HG02642 (cell line): ENCODE measurements around the gene PNMA1.

Experiments used
- ATAC-seq: cut with Tn5 transposase; IDR thresholded peaks from one replicate; pipeline ENCODE4 v1.9.1; 2021; ENCODE audit warnings: mild to moderate bottlenecking; ENCODE audit not compliant: unreplicated experiment, poor library complexity

PNMA1 gene

GRCh38 chr14:73739174-73739898, 25.2 kb upstream of the PNMA1 start:
- ATAC-seq: no peak

GRCh38 chr14:73738518-73739173, 24.5 kb upstream of the PNMA1 start:
- no peak for ATAC-seq

- ATAC-seq: no peak
Observed at GRCh38 chr14:73736842-73737241, 22.7 kb upstream of the PNMA1 start.

- no peak for ATAC-seq
Observed at GRCh38 chr14:73732006-73732405, 17.8 kb upstream of the PNMA1 start.

GRCh38 chr14:73731111-73731510, 16.9 kb upstream of the PNMA1 start:
- ATAC-seq: no peak

- ATAC-seq: no peak
Observed at GRCh38 chr14:73729556-73730265, 15.5 kb upstream of the PNMA1 start.

- no peak for ATAC-seq
Observed at GRCh38 chr14:73728717-73729330, 14.6 kb upstream of the PNMA1 start.

- ATAC-seq: no peak
Observed at GRCh38 chr14:73727166-73727565, 13.0 kb upstream of the PNMA1 start.

- no peak for ATAC-seq
Observed at GRCh38 chr14:73726025-73726961, 12.1 kb upstream of the PNMA1 start.

- no peak for ATAC-seq
Observed at GRCh38 chr14:73725116-73726024, 11.2 kb upstream of the PNMA1 start.

GRCh38 chr14:73724696-73725095, 10.5 kb upstream of the PNMA1 start:
- no peak for ATAC-seq

GRCh38 chr14:73723797-73724661, 9.8 kb upstream of the PNMA1 start:
- no peak for ATAC-seq

GRCh38 chr14:73723406-73723796, 9.2 kb upstream of the PNMA1 start:
- ATAC-seq: no peak

GRCh38 chr14:73722581-73722980, 8.4 kb upstream of the PNMA1 start:
- ATAC-seq: no peak

- no peak for ATAC-seq
Observed at GRCh38 chr14:73721101-73721821, 7.1 kb upstream of the PNMA1 start.

GRCh38 chr14:73720636-73721035, 6.5 kb upstream of the PNMA1 start:
- ATAC-seq: no peak

GRCh38 chr14:73719791-73720190, 5.6 kb upstream of the PNMA1 start:
- no peak for ATAC-seq
